Ureter (tissue), 1 donor: ENCODE data around the gene ADAT3. TPM values are rescaled to one million over a fixed set of nuclear protein-coding genes. Genes with fewer than 3 reads are reported as not detected.
"Not testable (repeated sequence)": the region's sequence is repeated elsewhere in the genome, so short reads cannot be mapped to it uniquely, and the experiment has no call there.

ENCODE experiments used
- DNase-seq: peaks from one replicate; pipeline ENCODE4 v3.0.0-alpha.2; 2020; ENCODE audit warnings: low spot score
- total RNA-seq: library from RNA; stranded (reverse); gene quantifications from one replicate; pipeline ENCODE4 v1.2.4, GENCODE V29; 2023
- donor health status: DM: yes; HTN: yes; CAD: no.

Gene ADAT3
- total RNA-seq, 1 donor from 2014 or later: 4.1 TPM

DNA sequence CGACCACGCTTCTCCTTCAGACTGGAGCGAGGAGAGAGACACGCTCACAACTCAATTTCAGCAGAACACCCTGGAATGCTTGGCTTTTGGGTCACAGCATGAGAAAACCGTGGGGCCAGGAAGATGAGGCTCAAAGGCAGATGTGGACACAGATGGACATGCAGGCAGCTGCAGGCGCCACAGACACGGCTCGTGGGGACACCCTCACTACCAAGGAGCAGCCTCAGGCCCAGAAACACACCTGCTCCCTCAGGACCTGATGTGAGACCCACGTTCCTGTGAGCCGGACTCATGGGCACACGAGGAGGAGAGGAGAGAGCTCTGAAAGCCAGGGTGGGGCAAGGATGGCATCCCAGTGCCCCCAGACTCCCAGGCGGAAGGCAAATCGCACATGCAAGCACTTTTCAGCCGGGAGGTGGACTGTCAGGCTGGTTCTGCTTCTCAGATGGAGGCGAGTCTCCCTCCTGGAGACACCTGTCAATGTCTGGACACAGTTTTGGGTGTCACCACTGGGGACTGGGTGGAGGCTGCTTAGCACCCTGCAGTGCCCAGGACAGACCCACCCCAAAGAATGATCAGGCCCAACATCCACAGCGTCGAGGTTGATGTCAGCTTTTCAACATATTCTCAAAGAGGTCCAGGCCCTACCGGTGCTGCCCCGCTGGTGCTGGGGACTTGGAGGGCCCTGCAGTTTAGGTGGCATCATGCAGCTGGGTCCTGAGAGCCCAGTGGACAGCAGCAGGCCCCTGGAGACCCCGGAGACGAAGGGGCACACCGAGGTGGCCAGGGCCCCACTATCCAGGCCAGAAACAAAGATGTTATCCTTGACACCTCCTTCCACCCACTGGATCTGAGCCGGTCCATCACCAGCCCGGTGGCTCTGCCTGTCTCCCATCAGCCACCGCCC is 22.2 kb upstream of the ADAT3 start:
- DNase-seq: no peak

DNA sequence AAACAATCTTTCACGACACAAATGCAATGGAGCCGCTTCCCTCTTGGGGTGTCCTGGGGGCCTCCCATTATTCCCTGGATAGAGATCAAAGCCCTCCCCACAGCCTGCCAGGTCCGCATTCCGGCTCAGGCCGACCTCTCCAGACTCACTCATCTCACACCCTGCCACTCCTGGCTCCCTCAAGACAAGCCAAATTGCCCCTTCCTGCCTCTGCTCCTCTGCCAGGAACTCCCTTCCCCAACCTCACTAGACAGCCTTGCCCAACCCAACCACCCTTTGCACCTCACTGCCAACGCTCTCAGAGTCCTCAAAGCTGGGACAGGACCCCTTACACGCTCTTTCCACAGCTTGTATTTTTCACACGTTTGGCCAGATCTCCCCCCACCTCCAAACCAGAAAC is 21.4 kb upstream of the ADAT3 start:
- DNase-seq: no peak

DNA sequence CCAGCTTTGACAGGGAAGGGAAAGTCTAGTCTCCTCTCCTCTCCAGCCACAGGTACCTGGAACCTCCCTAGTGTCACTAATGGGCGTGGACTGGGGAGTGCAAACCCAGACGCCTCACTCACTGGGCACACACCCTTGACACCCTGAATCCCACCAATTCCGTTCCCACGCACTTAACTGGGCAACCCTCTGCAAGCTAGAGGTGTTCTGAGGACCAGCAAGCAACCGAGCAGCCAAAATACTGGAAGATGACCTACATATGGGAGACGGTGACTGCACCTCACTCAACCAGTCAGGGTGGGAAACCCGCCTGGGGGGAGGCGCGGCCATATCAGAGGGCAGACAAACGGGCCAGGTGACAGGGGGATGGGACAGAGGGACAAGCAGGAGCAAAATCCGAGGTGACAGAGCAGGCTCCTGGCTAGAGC is 20.9 kb upstream of the ADAT3 start:
- DNase-seq: no peak

DNA sequence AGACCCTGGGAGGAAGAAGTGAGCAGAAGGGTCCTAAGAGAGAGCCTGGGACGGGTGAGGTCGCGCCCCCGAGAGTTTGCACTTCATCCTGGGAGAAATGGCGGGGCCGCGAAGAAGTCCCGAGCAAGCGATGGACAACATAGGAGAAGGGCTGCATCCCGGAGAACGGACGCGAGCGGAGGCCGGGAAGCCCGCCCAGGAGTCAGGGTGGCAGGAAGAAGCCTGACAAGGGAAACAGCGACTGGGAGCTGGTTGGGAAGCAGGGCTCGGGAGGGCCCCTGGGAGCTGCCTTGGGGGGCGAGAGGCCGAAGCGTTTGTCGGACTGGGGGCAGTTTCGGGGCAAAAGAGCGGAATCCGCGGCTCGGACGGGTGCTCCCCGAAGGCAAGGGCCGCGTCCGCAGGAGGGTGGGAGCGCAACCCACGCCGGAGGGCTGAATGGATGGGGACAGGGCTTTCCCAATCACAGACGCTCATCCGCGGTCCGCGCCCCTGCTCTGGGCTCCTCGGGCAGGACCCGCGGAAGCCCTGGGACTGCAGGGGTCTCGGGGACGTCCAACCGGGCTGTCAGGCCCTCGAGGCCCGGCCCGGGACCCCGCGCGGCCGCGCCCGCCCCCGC is 20.4 kb upstream of the ADAT3 start:
- DNase-seq: no peak

GRCh38 chr19:1885398-1886119 is 19.6 kb upstream of the ADAT3 start, which contains the start of gene ABHD17A:
TSS of gene ABHD17A (minus strand) at chr19:1885496. CDS start at chr19:1881566, 3,930 bp downstream.
- DNase-seq: peak; percentile 95

- not testable (repeated sequence) for DNase-seq
Measured at GRCh38 chr19:1886360-1886759, 18.8 kb upstream of the ADAT3 start.

DNA sequence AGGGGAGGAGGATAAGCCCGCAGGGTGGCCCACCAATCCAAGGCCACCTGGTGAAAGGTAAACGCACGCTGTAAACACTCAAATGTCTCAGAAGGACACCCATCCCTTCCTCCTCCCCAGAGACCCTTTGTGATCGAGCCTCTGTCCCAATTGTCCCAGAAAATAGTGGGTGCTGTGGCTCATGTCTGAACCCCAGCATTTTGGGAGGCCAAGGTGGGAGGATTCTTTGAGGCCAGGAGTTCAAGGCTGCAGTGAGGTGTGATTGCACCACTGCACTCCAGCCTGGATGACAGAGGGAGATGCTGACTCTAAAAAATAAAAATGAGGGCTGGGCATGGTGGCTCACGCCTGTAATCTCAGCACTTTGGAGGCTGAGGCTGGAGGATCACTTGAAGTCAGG is 16.8 kb upstream of the ADAT3 start:
- no peak for DNase-seq

GRCh38 chr19:1889907-1890306 is 15.3 kb upstream of the ADAT3 start:
- DNase-seq: no peak

GRCh38 chr19:1893791-1894190 is 11.4 kb upstream of the ADAT3 start:
- DNase-seq: no peak

DNA sequence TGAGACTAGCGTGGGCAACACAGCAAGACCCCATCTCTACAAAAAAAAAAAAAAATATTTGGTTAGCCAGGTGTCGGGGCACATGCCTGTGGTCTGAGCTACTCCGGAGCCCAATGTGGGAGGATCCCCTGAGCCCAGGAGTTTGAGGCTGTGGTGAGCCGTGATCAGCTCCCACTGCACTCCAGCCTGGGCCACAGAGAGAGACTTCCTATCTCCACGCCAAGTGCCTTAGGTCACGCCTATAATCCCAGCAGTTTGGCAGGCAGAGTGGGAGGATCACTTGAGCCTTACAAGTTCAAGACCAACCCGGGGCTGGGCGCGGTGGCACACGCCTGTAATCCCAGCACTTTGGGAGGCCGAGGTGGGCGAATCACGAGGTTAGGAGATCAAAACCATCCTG is 8.7 kb upstream of the ADAT3 start:
- DNase-seq: no peak

GRCh38 chr19:1901940-1902404 is 3.2 kb upstream of the ADAT3 start:
- no peak for DNase-seq

GRCh38 chr19:1902923-1903322 is 2.3 kb upstream of the ADAT3 start:
- DNase-seq: no peak

GRCh38 chr19:1904860-1905109 is 414 bp upstream of the ADAT3 start:
- DNase-seq: no peak

- no peak for DNase-seq
Measured at GRCh38 chr19:1905863-1906375, 720 bp downstream of the ADAT3 start.

- DNase-seq: no peak
Measured at GRCh38 chr19:1906985-1907562, 1.9 kb downstream of the ADAT3 start.

DNA sequence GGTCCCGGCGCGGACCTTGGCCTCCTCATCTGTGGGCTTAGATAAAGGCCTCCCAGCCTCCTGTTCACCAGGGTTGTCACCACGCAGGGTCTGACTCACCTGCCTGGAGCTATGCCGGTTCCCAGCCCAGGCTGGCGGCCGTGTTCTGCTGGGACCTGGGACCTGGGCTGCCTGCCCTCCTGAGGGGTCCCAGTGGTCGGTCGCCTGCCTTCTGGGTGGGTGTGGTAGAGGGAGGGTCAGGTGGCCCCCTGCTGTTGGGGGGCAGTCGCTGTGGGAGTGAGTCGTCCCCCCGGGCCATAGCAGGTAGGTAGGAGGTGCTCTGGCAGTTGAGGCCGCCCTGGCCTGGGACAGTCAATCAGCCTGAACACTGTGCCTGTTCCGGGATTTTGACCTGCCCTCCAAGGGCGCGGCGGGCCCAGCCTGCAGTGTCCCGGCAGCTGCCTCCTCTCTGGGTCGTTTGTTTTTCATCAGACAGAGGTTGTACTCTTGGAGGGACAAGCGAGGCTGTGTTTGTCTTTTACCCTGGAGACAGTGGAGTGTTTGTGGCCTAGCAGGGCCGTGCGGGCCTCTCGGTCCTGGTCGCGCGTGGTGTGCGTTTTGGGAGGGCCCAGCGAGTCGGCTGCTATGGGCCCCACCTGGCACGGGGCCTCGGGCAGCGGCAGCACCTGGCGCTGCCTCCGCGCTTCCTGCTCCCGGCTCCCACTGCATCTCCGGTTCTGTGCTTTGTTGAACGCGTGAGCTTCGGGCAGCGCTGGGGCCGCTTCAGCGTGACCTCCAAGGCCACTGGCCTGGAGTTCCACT is 2.6 kb downstream of the ADAT3 start:
- no peak for DNase-seq

DNA sequence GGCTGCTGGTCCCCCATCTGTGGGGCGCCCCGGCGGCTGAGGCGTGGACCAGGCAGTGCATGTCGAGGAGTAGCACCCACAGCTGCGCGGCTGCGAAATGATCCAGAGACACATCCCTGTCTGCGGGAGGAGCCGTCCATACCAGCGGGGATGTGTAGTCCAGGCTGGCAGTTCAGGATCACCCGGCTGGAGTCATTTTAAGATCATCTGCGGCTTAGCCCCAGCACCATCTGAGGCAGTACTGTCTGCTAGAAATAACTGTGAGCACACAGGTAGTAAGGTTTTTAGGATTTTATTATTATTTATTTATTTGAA is 3.1 kb downstream of the ADAT3 start:
- DNase-seq: no peak

DNA sequence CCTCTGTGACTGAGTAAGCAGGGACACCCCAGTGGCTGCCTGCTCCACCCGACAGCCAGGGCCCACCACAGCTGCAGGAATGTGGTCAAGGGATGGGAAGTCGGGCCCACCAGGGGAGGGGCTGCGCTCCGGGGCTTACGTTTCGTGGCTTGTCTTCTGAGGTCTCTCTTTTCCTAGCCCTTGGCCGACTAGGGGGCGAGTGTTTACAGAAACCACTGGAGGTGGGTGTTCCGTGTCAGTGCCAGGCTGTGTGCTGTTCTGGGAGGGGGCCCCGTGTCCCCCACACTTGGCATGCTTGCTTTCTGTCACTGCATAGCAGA is 4.5 kb downstream of the ADAT3 start:
- no peak for DNase-seq

GRCh38 chr19:1910177-1910576 is 5.0 kb downstream of the ADAT3 start:
- no peak for DNase-seq

DNA sequence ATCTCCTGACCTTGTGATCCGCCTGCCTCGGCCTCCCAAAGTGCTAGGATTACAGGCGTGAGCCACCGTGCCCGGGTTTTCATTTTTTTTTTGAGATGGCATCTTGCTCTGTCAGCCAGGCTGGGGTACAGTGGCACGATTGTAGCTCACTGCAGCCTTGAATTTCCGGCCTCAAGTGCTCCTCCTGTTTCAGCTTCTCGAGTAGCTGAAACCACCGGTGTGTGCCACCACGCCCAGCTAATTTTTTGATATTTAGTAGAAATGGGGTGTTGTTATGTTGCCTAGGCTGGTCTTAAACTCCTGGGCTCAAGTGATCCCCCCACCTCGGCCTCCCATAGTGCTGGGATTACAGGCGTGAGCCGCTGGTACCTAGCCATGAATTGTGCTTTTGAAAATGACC is 5.9 kb downstream of the ADAT3 start:
- no peak for DNase-seq

DNA sequence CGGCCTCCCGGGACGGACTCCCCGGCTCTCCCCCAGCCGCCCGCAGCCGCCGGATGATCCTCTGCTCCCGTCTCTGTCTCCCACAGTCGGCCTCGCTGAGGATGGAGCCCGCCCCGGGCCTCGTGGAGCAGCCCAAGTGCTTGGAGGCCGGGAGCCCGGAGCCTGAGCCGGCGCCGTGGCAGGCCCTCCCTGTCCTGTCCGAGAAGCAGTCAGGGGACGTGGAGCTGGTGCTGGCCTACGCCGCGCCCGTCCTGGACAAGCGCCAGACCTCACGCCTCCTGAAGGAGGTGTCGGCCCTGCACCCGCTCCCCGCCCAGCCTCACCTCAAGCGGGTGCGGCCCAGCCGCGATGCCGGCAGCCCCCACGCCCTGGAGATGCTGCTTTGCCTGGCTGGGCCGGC is 6.8 kb downstream of the ADAT3 start:
- no peak for DNase-seq
